RPMI7951 (cell line): ENCODE measurements around the gene SLC12A7. TPM values are rescaled to one million over a fixed set of nuclear protein-coding genes. Genes with fewer than 3 reads are reported as not detected.
"Not testable (repeated sequence)": the region's sequence is repeated elsewhere in the genome, so short reads cannot be mapped to it uniquely, and the experiment has no call there.

Experiments used
- DNase-seq: peaks from one replicate; pipeline ENCODE4 v3.0.0-alpha.2; 2012; ENCODE audit warnings: low read depth
- total RNA-seq: library from RNA; depleted of rRNA; stranded (reverse); fragments of >200 nt; shearing (Covaris generic); gene quantifications from 2 replicates; pipeline ENCODE4 v1.2.3, GENCODE V29; 2014

The SLC12A7 gene
- total RNA-seq, 1 experiment from 2014 or later: 1.4 TPM

DNA sequence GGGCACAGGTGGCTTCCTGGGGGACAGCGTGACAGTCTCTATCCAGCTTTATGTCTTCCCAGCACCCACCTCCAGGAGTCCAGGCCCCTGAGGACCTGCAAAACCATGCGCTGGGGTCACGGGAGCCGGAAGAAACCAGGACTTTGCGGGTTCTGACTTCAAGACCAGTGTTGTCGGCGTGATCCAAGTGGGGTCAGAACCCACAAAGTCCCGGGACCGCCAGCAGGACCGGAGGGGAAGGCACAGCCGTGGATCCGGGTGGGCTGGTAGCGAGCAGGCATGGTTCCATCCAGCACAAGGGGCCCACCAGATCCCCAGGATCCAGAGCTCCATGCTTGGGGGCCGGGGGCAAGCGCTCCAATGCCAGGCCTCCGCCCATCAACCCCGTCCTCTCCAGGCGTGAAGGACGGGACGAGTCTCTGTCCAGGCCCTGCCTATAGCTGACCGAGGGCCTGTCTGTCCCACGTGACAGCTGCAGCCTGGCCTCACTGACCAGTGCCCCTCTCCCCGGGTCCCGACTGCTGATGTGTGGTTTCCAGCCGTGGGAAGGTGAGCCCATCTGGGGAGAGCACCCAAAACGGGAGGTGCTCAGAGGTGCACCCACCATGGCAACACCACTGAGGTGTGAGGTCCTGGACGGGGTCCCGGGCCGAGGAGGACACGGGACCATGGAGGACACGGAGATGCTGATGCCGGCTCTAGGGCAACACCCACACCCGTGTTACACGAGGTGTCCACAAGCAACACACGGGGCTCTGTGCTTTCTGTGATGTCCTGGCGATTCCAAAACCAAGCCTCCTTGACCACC, 48.9 kb downstream of the SLC12A7 start:
- no peak for DNase-seq

DNA sequence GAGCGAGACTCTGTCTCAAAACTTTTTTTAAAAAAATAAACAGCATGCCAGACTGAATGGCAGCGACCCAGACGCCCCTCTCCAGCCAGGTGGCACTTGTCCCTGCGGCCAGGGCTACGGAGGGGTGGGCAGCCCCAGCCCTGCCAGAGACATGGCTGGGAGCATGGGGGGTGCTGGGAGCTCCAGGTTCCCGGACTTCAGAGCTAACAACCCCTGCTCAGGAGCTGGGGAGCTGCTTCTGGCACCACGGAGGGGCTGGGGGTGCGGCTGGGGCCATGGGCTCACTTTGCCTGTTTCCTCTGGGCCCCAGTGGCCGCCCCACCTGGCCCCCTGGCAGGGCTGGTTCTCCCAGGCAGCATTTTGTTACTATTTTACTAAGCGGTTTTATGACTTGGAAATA, 49.9 kb downstream of the SLC12A7 start:
- no peak for DNase-seq

DNA sequence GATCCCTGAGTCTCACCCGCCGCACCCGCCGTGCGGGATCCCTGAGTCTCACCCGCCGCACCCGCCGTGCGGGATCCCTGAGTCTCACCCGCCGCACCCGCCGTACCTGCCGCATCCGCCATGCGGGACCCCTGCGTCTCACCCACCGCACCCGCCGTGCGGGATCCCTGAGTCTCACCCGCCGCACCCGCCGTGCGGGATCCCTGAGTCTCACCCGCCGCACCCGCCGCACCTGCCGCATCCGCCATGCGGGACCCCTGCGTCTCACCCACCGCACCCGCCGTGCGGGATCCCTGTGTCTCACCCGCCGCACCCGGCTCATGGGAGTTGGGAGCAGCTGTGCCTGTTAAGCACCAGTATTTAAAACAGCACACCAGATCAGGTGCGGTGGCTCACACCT, 50.6 kb downstream of the SLC12A7 start:
- DNase-seq: not testable (repeated sequence)

DNA sequence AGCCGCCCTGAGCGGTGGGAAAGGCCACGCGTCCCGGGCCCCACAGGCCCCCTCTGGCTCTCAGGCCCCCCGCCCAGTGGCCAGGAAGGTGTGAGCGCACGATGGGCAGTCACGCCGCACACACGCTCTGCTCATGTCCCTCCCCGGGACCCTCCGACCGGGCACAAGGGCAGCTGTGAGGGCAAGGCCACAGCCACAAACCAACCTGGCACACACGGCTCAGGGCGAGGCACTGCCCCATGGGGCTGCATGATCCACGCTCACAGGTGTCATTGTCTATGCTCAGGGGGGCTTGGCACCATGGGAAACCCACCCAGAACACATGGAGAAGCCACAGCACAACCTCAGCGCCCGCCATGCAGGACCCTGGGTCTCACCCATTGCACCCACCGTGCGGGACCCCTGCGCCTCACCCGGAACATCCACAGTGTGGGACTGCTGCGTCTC, 51.3 kb downstream of the SLC12A7 start:
- DNase-seq: no peak

DNA sequence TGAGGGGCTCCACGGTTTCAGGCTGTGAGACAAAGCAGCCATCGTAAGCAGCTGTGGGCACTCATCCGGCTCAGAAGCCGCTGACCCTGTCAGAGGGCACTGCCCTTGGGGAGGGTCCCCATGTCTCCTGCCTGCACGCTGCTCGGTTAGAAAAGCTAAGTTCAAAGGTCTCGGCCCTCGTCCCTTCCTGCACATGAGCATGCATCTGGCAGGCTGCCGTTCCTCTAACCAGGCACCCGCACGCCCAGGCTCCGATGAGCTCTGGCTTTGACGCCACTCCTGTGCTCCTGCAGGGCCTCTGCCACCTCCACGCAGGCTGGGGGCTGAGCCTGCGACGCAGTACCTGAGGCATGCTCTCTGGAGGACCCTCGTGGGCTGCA, 52.0 kb downstream of the SLC12A7 start:
- DNase-seq: no peak

DNA sequence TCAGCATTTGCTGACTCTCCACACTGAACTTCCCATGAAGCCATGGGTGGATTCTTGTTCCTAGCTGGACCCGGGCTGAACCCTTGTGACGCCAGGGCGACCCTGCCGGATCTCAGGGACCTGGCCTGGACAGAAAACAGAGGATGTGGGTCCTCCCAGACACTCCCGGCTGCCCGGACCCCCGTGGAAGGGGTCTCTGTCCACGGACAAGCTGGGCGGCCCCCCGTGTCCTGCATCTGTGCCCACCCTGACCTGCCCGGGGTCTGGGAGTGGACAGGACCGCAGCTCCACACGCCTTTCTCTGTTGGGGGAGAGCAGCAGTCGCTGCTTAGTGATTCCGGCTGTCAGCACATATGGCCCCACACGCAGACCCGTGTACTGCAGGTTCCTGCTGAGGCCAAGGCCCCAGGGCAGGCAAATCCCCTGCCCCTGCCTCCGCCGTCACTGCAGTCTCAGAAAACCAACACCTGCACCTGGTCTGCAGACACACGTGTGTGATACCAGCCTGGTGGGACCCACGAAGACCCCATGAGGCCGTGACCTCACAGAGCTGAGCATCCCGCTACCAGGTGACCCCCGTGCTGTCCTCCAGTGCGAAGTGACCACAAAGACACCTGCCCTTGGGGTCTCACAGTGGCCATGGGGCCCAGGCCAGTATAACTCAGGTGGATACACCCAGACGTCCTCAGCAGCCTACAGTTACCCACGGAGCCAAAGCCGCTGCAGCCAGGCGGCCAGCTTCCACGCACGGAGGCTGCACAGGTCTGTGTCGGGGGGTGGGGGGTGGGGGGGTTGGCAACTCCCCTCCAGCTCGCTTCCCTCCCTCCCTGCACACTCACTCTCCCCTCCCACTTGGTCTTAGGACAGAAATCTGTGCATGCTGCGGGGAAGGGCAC, 52.6 kb downstream of the SLC12A7 start:
- DNase-seq: no peak

DNA sequence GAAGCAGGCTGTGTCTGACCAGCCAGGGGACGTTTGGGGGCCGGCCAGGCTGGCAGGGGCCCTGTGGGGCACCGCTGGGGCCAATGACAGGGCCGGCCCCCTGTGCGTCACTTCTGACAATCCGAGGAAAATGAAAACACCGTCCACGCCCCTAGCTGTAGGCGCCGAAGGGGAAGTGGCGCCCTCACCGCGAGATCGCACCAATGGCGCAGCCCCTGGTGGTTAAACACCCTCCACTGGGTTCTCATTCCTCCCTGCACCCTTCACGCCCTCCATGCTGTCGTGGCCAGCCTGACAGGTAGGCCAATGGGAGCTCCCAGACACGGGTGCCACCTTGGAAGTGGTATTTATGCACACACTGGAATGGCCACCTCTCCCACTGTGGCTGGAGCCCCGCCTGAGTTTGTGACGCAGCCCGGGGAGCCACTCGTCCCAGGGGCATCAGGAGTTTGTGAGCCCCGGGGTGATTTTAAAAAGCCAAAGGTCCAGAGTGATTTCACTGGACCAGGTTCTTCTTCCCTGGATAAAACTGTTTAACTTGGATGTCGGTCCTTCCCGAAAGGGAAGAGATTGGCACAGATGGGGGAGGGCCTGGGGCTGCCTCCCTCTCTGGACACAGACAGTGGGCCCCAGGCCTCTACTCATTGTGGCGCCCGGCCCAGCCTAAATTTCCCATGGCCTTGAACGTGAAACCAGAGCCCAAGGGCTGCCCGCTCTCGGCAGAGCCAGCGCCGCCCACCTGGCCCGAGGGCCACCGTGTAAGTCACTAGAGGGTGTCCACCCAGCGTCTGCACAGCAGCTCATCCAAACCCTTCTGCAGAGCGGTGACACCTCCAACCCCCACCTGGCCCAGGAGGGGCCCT, 53.5 kb downstream of the SLC12A7 start:
- DNase-seq: no peak

DNA sequence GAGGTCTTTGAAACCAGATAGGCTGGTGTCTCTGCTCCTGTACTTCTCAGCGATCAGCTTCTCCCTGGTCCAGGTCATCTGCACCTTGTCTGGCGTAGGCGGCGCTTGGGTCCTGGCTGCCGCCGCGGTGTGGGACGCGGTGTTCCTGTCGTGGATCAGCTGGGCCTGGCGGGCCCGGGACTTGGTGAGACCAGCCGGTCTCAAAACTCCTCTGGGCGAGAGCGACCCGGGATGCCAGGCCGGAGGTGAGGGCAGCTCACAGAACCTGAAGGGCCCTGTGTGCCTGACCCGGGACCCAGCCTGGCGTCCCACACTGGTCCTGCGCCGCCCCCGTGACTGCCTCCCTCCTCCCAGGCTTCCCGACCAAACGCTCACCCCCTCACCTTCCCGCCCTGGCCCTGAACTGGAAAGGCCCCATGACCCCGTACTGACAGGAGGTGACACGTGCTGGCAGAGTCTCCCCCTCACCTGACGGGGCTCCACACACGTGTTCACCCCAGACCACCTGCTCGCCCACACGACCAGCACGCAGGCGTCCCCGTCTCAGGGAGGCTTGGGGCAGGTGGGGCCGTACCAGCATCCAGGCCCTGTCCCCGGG, 54.3 kb downstream of the SLC12A7 start:
- DNase-seq: no peak

DNA sequence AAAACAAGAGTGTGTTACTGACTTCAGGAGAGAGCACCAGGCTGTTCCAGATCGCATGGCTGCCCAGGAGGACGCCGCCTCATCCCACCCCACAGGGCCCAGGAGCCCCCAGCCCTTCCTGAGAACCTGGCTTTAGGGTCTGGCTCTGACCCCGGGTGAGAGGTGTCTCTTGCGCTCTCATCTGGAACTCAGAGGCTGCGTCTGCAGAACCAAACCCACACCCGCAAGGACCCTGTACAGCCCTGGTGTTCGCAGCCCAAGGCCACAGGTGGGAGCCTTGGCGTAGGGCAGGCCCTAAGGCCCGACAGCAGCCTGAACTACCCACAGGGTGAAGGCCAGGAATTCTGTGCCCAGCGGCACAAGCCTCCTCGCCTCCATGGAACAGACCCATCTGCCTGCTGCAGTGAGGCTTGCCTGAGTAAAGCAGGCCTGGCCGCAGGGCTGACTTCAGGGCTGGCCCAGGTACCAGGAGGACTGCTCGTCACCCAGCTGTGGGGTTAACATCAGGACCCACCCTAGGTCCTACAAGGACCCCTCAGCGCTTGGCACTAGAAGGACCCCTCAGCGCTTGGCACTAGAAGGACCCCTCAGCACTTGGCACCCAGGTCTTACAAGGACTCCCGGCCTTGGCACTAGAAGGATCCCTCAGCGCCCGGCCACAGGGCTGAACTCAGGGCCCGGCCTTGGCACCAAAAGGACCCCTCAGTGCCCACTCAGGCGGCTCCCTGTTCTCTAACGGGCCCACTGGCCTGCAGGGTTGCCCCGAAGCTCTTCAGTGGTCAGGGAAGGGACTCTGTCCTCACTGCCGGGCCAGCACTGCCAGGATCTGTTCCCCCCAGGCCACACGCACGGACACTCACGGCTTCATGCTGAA, 55.0 kb downstream of the SLC12A7 start:
- no peak for DNase-seq

DNA sequence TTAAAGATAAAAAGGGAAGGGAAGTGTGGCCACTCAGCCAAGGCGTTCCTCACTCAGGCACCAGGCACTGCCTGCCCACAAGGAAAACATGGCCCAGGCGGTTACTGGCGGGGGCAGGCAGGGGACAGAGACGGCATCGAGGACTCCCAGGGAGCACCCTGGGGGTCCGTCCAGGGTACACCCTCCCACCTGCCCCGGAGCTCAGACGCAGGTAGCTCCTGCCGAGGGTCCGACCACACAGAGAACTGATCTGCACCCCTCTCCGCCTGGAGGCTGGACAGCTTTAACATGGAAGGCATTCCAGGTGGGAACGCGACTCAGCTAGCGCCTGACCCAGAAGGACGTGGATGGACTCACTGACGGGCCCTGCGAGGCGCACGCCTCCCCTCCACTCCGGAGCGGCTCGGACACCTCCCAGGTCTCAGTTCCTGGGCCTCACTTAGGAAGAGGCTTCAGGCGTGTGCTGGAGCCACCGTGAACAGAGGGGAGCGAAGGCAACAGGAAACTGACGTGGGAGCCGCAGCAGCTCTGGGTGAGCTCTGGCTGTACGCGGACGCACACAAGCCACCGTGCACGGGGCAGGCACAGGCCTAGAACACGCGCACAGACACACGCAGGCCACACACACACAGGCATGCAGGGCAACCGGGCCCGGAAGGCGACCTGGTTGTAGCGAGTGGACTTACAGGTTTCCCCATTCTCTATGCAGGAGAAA, 55.8 kb downstream of the SLC12A7 start:
- no peak for DNase-seq

DNA sequence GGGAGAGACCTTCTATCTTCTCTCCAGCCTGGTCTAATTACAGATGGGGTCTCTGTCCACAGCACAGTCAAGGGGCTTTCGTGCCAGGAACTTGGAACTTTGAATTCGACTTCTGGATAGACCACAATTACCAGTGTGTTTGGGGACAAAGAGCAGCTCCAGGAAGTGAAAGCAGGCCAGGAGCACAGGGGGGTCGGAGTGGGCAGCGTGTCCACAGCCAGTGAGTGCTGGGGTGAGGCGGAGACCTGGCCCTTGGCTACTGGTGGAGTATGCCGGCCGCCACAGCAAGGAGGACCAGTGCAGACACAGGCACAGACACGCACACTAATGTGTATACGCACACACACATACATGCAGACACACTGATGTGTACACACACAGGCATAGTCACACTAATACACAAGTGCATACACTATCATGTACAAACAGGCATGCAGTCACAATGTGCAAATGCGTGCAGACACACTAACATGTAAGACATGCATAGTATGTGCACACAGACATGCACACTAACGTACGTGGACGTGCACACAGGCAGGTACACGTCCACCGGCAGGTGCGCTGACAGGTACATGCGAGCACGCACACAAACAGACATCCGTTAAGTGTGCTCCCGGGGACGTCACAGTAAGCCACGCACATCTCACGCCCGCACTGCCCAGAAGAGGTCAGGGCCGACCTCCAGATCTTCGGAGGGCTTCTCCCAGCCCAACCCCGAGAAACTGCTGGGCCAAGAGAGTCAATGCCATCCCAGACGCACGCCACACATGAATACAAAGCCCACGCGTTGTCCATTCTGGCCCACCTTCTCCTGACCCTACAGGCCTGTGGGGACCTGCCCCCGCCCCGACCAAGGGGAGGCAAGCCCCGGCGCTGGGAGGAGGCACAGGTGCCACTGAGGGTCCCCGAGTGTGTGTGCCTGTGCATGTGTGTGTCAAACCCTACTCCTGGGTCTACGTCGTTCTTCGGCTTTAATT, 56.8 kb downstream of the SLC12A7 start:
- no peak for DNase-seq

DNA sequence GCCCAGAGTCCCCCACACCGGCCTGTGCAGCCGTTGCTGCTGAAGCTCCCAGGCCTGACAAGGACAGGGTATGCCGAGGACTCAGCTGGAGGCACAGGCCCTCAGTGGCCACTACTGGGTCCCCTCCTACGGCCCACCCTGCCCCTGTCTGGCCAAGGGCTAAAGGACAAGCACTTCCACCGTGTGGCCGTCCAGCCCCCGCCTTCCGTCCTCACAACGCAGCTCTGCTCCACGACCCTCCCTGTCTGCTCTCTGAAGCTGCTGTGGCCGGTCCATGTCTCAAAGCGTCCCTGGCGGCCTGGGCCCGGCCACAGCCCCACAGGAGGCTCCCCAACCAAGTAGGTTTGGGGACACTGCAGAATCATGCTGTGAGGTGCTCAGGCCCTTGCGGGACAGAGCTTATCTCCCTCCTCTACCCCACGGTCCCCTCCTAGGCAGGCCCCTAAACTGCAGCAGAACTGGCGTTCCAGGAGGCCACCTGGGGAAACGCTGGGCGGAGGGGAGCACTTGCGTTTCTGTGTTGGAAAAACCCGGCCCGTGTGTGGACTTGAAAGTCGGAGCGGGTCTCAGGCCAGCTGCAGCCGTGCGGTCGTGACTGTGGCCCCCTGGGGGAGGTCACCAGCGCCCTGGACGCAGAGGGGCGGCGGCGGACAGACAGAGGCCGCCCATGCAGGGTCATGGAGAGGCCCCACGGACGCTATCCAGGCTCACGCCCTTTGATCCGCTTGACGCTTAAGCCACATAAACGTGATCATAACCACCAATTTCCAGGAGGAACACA, 57.7 kb downstream of the SLC12A7 start:
- DNase-seq: no peak

DNA sequence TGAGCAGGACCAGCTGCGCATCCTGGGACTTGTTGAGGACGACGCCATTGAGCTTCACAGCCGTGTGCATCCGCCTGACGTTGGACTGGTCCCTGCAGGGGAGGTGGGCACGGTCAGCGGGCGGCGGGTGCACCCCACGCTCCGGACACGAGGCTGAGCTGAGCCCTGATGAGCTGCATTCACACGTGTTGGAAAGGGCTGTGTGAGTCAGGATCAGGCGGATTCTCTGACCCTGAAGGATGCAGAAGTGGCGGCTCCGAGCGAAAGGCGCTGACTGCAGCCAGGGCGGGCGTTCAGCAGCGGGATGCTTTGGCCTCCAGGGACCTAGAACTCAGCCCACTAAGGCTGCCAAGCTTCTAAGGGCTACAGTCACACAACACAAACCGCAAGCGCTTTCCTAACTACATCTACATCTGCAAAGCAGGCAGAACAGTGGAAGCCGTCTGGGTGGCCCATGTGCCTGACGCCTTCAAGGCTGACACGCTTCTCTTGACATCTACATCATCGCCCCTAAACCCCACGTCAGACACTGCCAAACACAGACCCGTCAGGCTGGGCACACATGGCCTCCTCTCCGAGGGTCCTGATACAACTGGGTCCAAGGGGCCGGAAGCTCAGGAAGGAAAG, 58.4 kb downstream of the SLC12A7 start:
- no peak for DNase-seq

DNA sequence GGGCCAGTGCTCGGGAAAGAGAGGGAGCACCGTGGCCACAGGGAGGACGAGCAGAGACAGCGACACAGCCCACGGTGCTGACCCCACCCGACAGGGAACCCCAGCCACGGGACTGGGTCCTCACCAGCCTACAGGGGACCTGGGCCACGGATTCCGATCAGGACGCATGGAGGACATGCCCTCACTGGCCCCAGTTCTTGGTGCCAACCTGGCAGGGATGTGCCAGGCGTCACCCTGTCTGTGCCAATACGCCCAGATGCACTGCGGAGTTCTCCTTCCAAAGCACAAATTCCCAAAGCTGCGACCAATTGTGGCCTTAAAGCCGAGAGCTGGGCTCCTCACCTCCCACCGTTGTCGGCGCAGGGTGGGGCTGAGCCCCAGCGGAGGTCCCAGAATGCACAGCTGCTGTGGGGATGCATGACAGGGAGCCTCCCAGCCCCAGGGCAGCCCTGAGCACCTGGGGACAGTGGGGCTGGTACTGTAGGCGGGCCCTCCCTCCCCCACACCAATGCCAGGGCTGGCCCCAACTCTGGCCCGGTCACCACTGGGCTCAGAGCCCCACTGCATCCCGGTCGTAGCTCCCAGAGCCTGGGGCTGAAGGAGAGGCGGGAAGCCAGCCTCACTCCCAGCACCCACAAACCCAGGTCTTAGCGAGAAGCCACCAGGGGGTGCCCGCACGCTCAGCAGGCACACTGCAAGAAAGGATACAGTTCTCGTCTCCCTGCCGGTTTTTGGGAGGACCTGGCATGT, 59.0 kb downstream of the SLC12A7 start:
- no peak for DNase-seq

DNA sequence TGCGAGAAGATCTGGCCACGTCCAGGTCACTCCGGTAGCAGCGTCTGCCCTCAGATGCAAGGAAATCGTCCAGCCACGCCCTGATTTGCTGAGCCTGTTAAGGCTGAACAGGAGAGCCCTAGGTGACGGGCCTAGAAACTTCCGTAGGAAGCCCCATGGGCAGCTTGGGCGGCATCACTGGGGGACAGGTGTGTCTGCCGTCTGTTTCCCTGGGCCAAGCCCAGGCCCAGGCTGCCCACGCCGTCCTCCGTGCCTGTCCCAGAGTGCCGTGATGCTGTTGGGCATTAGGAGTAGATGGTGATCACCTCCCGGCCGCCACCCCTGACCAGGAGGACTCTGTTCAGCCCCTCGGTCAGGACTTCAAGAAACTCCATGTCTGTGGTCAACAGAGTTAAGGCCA, 59.8 kb downstream of the SLC12A7 start:
- no peak for DNase-seq

DNA sequence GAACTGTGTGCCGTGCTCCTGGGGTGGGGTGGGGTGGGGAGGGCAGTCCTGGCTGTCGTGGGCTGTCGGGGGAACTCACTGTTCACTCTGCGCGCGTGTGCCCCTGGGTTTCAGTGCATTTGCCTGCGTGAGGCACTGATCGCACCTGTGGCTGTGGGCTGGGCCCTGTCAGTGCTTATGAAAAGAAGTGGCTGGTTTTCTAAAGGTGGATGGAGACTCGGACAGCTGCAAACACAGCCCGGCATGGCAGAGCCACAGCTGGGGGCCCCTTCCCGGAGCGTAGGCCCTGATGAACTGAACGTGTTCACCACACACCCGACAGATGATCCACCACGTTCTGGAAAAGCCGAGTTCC, 60.5 kb downstream of the SLC12A7 start:
- no peak for DNase-seq
